NCI-H345 treated with DMSO at 0.1 percent for 48 hours (cell line): ENCODE measurements around the gene XPOT.

ENCODE experiments used
- DNase-seq: peaks from one replicate; lab custom pipeline; 2025; ENCODE audit not compliant: unreplicated experiment; lab: John Stamatoyannopoulos, UW

XPOT gene

DNA sequence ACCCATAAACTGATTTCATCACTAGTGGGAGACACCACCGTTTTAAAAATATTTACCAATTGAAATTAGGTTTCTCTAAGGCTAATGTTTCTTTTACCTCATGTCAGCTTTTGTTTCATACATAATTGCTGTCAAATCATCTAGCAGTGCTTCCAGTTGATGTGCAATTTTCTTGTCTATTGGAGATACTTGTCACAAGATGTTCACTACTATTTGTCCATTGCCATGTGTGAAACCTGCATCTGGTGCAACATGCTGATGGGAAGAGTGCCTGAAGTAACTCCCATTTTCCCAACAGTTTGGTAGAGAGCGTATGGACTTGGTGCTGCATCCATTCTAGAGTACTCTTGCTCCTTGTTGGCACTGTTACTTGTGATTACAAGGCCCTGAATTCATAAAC lies 9.7 kb downstream of the XPOT start:
- no peak for DNase-seq

DNA sequence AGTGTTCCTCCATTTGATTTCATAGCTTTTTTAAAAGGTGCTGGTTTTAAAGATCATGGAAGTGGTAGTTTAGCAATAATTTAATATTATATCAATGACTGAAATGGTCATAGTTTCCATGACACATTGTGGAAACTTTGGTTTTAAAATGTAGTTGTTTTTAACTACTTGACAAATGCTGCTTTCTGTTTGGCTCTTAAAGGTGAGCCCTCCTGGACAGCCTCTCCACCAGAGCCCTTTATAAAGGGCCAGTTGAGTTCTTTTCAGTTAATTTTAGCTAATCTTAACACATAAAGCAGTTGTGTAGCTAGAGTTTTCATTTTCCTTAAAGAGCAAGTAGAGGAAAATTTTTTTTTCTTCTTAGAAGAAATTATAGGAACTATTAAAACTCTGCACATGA lies 14.0 kb downstream of the XPOT start:
- no peak for DNase-seq

DNA sequence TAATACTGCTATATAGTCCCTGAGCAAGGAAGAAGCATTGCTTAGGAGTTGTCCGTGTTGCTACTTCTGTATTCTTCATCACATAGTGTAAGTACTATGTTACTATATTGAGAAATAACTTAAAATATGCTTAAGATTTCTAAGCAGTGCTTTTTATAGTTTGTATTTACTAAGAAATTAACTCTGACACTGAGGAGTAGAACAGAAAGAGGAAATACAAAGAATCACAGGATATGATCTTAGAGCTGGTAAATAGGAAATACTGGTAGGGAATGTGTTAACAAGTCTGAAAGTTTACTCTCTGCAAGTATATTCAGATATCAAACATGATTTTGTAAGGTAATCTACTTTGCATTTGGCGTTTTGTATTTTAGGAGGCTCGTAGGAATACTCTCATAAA lies 15.5 kb downstream of the XPOT start:
- DNase-seq = no peak

DNA sequence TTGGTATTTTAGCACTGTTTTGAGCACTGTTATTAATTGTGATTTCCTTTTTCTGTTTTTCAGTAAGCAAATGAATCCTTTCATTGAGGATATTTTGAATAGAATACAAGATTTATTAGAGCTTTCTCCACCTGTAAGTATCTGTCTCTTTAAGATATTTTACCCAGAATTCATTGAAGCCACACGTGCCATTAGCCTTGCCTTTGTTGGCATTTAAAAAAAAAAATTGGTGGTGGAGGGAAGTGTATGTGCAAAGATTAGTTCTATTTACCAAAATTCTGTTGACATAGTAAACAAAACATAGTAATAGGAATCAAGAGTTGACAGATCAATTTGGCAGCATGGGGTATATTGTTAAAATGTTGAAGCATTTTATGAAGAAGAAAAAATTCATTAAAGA lies 23.8 kb downstream of the XPOT start:
- no peak for DNase-seq

GRCh38 chr12:64428956-64429355 lies 24.8 kb downstream of the XPOT start:
- DNase-seq = no peak

DNA sequence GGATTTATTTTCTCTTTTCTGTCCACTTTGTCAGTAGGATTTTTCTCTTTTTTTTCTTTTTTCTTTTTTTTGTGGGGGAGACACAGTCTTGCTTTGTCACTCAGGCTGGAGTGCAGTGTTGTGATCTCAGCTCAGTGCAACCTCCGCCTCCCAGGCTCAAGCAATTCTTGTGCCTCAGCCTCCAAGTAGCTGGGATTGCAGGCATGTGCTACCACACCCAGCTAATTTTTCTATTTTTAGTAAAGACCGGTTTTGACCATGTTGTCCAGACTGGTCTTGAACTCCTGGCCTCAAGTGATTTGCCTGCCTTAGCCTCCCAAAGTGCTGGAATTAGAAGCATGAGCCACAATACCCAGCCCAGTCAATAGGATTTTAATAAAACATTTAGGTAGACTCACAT lies 26.7 kb downstream of the XPOT start:
- no peak for DNase-seq

DNA sequence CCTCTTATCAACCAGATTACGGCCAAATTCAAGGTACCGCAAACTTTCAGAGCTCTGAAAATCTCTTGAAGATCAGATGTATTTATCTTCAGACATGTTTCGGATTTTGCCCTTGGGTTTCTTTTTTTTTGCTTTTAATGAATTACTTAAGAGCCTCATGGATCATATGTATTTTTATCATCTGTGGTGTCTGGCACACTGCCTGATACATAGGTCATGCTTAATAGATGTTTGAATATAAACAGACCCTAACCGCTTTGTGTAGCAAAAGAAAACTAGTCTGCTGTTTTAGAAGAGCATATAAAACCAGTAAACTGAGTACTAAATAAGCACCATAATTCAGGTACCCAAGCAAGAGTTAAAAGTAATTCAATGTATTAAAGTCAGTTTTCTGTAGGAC lies 27.6 kb downstream of the XPOT start:
- DNase-seq = no peak

DNA sequence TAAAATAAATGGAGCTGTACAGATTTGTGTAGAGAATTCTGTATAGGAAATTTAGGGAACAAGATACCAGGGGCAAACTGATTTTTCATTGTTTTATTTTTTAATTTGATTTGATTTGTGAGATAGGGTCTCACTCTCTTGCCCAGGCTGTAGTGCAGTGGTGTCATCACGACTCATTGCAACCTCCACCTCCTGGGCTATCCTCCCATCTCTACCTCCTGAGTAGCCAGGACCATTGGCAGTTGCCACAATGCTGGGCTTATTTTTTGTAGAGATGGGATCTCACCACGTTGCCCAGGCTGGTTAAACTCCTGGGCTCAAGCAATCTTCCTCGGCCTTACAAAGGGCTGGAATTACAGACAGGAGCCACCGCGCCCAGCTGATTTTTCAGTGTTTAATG lies 29.7 kb downstream of the XPOT start:
- no peak for DNase-seq

GRCh38 chr12:64440100-64440499 lies 35.9 kb downstream of the XPOT start:
- DNase-seq = no peak

DNA sequence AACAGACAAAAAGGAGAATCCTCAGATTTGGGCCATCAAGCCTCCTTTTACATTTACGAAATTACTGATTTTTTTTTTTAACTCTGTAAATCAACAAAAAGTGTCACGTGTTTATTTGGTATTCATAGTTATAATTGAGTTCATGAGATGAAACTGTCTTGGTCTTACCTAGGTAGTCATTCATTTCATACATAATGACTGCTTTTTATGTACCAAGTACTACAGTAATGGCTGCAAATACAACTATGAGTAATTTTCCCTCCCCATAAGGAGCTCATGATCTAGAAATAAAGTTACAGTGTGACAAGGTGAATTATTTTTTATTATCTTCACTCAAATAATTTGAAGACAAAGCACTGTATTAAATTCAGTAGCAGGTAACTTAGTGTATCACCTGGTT lies 41.3 kb downstream of the XPOT start:
- no peak for DNase-seq

GRCh38 chr12:64446295-64446694 lies 42.1 kb downstream of the XPOT start:
- DNase-seq = no peak

- no peak for DNase-seq
Observed at GRCh38 chr12:64450057-64450640, 46.0 kb downstream of the XPOT start.

DNA sequence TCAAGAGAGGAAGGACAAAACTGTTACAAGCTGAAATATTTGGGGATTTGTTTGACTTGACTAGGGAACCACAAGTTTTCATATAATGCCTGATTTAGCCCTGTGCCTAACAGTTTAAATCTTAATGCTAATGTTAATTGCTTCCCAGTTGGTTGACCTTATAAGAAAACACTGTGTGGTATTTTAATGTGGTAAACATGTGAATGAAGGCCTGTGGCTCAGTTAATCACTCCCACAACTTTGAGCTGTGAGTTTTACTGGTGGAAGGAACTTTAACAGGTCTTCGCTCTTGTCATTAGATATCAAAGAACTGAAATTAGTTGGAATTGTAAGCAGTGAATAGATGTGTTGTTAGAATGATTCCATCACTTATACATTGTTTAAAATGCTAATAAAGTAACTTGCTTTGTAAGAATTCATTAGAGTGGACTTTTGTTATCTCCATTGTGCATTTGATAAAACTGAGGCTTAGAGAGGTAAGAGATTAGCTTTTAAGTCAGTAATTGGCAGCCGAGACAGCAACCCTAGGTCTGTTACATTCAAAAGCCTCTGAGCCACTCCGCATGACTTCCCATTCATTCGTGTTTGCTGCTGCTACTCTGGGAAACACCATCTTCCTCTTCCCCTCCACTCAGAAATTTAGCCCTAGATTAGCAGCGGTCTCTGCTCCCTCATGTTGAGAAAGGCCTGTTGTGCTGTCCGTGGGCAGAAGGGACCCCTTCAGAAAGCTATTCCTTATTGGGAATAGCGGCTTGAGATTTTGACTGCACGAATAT lies 46.7 kb downstream of the XPOT start:
- peak; percentile 4 for DNase-seq

GRCh38 chr12:64451687-64452558 lies 47.7 kb downstream of the XPOT start, which contains the start of gene TBK1:
Gene TBK1 (plus strand): TSS chr12:64452120. CDS start chr12:64455871, 3,751 bp downstream.
- DNase-seq = peak; percentile 68

DNA sequence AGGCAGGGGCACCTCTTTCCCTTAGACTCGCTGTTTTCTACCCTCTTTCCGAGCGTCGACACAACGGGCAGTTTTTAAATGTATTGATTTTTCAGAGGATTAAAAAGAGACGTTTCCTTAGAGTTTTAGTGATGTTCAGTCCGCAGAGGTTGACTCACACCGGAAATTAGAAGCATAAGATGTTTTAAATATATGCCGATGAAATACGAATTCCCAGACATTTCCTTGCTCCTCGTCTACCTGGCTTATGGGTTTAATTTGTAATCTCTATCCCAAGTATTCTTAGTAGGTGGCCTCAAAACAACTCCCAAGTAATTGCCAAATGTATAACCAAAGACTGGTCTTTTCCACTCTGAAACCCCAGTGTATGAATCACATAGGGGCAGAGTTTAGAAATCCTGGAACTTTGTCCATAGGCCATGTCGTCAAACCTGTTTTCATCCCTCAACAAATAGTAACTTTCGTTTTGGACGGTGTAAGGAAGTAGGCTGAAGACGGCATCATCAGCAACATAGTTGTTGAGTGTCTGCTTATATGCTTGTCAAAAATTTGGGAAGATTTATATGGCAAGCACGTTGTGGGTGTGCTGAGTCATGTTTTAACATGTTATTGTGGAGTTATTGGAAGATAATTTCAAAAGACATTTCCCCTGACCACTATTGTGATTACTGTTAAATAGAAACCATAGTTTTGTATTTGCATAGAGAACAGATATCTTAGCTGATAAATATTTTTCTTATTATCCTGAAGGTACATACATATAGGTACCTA lies 48.6 kb downstream of the XPOT start:
- peak; percentile 29 for DNase-seq

DNA sequence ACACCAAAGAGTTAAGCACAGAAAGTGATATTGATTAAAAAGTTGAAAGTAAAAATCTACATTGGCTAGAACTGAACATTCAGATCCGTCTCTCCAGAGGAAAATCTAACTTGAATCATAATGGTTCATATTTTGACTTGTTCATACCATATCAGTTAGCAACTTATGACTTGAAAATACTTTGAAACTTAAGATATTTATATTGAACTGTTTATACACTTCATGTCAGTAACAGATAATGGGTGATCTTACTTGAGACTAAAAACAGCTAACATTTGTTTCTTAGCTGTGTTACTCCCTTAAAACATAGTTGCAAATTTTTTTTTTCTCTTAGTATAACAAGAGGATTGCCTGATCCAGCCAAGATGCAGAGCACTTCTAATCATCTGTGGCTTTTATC lies 51.3 kb downstream of the XPOT start:
- no peak for DNase-seq

- DNase-seq = no peak
Observed at GRCh38 chr12:64456119-64456518, 51.9 kb downstream of the XPOT start.

GRCh38 chr12:64457032-64457431 lies 52.8 kb downstream of the XPOT start:
- no peak for DNase-seq

- DNase-seq = no peak
Observed at GRCh38 chr12:64457466-64457865, 53.3 kb downstream of the XPOT start.

- DNase-seq = no peak
Observed at GRCh38 chr12:64457923-64458322, 53.7 kb downstream of the XPOT start.

DNA sequence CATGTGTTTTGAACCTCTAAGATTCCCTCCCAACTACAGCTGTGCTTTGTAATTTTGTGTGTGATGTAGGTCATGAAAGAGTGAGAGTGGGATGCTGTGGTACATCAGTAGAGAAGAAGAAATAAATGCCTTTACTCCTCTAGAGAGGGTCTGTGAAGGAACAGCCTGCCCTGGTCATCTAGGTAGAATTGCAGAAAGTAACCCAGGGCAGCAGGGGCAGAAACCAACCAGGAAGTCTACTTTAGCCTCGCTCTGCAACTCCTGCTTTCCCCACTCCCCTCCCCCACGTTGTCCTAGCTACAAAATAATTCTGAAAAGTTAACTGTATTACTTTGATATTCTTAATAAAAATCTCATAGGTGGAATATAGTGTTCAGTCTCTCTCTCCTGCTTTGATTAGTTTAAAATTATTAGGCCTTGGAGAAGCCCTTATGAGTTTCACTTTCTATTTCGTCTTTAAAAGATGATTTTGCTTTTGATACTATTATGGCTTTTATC lies 55.3 kb downstream of the XPOT start:
- DNase-seq = no peak
